Stimulated activated CD4-positive, alpha-beta T cell treated with anti-CD3 and anti-CD28 coated beads, Interleukin-4, amount 100 ng/mL, for 4 hours (primary cell): ENCODE results near the gene RNF4.
A peak's percentile ranks its signal among the peaks of the same experiment; 100 is the strongest.
"Not testable (repeated sequence)": the region's sequence is repeated elsewhere in the genome, so short reads cannot be mapped to it uniquely, and the experiment has no call there.

Experiments used
- DNase-seq, 2 experiments: peaks; one replicate each; pipeline ENCODE4 v3.0.0-alpha.2; 2020

Gene RNF4

DNA sequence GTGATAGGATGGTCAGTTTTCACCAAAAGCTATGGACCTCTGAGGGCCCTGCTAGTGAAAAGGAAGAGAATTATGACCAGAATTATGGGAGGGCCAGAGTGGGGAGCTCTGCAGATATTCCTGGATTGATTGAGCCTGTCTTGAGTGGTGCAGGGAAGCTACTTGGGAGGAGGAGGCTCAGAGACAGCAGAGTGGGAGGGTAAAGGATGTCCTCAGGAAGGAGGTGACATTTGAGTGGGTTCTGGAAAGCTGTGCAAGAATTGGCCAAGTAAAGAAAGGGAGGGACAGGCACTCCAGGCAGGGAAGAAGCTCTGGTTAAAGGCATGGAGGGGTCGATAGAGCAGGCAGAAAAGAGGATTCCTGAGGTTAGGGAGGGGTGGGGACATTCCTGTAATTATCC, 24.1 kb downstream of the RNF4 start:
- DNase-seq = no peak

- DNase-seq = no peak
Measured at GRCh38 chr4:2494992-2495391, 26.1 kb downstream of the RNF4 start.

DNA sequence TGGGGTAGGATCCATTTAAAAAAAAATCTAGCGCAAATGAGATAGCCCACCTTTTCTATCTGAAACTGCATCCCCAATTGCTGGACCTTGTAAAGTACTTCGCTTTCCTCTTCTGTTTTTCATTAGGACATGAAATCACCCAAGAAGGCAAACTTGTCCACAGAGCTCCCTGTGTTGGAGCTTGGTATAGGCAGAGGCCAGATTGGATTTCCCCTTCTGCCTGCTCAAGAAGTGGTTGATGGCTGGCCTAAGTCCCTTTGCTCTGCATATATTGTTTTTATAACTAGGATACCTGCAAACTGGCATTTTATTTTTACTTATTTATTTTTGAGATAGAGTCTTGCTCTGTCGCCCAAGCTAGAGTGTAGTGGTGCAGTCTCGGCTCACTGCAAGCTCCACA, 28.4 kb downstream of the RNF4 start:
- no peak for DNase-seq

DNA sequence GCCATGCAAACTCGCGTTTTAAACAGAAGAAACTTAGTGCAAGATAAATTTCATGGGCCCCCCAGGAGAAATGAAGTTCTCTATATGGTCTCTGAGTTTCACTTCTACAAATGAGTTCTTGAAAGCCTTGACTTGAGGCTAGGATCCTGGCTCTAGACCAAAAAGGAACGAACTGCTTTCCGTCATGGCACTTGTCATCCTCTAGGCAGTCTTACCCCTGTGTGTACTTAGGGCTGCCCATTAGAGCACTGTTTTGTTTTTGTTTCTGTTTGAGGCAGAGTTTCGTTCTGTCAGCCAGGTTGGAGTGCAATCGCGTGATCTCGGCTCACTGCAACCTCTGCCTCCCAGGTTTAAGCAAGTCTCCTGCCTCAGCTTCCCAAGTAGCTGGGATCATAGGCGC, 29.0 kb downstream of the RNF4 start:
- DNase-seq = no peak

DNA sequence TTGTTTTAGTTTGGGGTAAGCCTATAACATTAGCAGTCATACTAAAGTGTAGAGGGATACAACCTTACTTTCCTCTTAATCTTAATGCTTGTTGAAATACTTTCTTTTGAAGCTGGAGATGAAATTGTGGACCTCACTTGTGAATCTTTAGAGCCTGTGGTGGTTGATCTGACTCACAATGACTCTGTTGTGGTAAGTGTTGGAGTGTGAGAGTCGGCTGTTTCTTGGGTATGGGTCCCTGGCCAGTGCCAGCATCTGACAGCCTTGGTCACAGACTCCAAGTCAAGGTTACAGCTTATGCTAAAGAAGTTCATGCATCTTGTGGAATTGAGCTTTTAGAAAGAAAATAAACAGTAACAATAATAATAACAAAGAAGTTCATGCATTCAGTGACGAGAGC, 31.6 kb downstream of the RNF4 start:
- DNase-seq = no peak

DNA sequence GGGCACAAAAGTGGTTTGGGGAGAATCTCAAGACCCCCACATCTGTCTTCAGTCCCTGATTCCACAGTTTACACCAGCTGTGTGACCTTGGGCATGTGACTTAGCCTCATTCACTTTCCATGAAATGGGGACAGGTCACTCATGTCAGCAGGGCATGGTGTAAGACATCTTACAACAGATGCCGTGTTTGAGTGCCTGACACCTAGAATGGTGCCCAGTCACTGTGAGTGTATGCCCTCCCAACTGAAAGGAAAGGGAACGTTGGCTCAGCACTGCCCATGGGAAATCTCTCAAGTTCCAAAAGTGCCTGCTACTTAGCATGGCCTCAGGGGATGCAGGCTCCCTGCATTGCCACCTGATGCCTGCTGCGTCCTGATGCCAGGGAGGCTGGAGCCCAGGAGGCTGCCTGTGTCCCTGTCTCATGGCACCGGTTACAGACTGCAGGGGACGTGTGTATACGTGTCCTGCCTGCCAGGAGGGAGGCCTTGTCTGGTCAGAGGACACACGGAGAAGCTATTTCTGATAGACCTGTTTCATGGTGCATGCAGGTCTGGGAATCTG, 32.2 kb downstream of the RNF4 start:
- DNase-seq = no peak

- no peak for DNase-seq
Measured at GRCh38 chr4:2503809-2504208, 34.9 kb downstream of the RNF4 start.

DNA sequence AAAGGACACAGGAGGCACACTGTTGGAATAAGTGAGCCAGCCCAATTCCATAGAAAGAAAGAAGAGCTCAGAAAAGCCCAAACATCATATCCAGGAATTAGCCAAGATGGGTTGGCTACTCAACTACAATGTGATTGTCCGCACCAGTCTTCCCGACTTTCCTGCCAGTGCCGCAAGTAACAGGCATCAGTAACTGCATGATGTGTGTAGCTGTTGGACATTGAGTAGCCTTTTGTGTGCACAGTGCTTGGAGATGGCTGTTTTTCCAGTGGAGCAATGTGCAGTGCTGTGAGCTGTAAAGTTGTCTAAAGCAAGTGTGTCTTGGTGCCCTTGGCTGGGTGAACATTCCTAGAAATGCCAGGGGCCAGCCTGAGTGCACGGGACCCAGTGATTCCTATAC, 38.4 kb downstream of the RNF4 start:
- no peak for DNase-seq

GRCh38 chr4:2507855-2508254, 38.9 kb downstream of the RNF4 start:
- no peak for DNase-seq

DNA sequence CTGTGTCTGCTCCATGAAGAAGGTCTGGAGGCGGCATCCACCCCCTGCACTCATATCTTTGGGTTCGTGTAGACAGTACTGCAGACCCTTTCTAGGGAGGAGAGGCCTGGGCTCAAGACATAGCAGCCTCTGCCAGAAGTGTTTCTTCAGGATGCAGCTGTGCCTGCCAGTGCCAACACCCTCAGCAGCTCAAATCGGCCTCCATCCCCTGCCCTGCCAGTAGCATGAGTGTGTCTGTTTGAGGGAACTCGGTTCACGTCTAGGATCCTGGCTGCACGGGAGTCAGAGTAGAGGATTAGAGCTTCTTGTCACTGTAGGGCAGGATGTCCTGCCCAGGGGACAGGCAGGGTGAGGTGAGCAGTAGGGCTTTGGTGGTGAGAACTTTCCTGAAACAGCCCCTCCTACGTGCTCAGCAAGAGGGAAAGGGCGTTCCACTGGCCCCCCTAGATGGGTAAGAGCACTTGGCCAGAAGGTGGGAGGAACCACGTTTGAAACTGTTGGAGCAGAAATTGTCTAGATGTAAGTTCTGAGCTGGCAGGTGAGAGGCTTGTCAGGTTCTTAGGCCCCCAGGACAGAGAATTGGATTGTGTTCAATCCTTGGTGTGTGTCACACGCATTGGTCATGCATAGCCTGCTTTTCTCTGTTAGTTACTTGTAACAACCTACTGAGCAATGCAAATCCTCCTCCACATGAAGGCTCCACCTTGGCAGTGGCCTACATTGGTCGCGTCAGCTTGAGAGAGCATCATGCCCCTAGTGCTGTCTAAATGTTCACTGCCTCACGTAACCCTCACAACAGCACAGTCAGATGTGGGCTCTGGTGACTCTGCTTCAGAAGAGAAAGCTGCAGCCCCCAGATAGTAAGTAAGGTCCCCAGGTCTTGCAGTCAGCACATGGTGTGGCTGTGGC, 41.7 kb downstream of the RNF4 start:
- DNase-seq = no peak

DNA sequence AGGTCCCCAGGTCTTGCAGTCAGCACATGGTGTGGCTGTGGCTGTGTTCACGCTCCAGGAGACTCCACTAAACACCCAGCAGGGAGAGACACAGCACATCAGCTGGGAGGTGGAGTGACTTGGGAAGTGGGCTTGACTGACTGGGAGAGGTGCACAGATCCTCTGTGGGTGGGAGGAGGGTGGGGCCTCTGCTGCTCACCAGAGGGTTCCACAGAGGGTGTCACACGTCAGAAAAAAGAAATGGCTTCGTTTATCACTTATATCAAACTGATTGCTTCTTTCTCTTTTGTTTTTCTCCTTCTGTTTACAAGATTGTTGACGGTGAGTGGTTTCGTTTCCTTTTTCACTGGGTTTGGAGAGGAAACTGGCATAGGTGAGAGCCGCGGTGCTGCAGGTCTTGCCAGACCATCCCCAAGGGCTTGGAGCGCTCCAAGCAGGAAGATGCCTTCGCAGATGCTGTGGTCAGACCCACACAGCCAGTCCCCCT, 42.8 kb downstream of the RNF4 start:
- DNase-seq = no peak

DNA sequence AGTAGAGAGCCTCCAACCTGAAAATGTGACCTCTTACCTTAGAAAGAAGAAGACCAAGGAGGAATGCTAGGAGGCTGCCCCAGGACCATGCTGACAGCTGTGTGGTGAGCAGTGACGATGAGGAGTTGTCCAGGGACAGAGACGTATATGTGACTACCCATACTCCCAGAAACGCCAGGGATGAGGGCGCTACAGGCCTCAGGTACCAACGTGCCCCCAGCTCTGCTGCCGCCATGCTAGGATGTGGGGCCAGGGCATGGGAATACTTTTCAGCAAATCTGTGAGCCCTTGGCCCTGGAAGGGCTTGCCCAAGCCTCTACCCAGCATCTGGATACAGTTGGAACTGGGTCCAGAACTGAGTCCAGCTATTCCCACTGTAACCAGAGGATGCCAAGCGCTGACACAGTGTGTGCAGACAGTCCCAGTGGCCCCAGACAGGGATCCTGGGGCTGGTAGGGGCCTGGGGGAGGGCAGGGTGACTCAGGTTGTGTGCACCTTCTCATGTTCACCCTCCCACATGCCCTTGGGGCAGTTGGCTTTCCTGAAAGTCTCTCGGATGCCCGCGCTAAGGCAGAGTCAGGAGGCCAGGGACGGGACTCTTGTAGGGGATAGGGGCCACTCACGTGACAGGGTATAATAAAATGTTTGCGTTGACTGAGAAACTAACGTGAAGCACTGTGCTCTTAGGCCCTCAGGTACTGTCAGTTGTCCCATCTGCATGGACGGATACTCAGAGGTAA, 43.7 kb downstream of the RNF4 start:
- DNase-seq = no peak

DNA sequence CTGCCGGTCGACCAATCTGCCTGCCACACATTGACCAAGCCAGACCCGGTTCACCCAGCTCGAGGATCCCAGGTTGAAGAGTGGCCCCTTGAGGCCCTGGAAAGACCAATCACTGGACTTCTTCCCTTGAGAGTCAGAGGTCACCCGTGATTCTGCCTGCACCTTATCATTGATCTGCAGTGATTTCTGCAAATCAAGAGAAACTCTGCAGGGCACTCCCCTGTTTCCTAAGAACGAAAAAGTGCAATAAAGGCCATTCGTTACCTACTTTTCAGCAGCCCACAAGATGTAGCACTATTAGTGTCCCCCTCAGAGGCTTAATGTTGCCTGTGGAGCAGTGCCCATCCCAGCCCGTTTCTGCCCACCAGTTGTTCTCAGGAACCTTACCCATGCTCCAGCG, 45.3 kb downstream of the RNF4 start:
- not testable (repeated sequence) for DNase-seq

DNA sequence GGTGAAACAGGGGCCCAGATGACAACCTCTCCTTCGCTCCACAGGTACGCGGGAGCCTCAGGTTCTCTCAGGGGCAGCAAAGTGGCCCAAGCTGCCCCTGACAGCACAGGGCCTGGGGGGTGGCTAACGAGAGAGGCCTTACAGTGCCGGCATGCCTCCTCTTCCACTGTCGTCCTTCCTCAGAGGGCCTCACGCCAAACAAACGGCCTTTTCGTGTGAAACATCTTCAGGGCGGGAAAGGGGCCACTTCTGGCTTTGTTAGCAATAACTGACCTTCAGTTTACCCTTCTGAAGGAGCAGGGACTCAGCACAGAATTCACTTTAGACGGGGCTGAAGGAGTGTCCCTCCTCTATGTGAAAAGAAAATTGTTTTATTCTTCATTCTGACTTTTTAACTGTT, 46.0 kb downstream of the RNF4 start:
- DNase-seq = not testable (repeated sequence)

DNA sequence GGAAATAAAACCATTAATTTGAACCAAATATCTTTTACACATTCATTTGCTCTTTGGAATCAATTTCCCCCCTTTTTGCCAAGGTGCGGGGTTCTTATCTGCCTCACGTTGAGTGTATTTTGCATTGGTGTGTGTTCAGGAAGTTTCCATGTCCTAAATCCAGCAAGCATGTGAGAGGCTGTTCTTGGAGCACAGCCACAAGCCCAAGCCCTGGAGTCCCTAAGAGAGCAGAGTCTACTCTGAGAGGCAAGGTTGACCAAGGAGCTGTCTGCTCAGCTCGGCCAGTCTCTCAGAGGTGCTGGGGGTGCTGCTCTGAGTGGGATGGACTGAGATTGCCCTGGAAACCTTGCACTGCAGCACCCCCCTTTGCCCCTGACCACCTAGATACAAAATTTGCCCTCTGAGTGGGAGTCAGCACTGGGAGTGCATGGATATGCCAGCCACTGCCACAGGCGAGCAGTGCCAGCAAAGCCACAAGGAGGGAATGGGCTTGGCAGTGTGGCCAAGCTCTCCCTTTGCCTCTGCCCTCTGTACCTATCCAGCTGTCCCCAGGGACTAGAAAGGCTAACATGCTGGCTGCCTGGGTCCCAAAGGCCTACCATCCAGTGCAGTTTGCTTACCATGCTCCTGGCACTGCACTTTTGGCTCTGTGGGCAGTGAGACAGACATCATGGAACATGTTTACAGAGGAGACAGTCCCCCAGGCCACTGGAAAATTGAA, 47.1 kb downstream of the RNF4 start:
- DNase-seq = no peak

DNA sequence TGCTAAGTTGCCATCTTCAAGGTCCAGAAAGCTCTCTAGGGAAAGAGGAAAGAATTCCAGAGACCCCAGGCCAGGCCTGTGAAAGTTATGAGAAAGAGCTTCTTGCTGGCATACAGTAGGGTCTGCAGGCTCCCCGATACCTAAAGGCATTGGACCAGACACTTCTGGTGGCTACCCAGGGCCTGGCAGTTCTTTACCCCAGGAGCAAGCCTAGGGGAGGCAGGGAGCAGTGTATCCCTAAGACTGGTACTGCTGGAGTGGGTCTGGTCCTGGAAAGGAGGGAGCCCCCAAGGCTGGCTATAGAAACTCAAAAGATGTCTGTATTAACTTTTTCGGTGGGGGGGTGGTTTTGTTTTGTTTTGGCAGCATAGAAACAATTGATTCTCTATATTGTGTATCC, 47.7 kb downstream of the RNF4 start:
- no peak for DNase-seq

GRCh38 chr4:2526559-2526958, 57.7 kb downstream of the RNF4 start:
- no peak for DNase-seq

DNA sequence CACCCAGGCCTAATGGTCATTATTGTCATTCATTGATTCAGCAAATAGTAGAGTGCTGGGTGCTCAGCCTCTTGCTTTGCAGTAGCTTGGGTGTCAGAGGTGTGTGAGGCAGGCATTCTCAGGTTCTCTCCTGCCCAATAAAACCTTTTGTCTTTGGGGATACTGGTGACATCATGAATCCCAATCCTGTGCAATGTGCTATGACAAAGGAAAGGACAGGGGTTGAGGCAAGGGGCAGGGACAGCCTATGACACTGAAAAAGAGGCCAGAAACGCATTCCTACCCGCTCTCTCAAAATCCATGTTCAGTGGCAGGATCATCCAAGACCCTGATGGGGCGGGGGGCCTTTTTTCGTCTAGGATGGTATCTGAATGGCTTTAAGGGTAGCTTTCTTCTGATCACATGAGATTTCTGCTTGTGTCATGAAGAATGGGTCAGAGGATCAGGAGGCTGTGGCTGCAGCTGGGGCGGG, 66.0 kb downstream of the RNF4 start:
- no peak for DNase-seq

- DNase-seq = peak; percentile 44 to 45
Measured at GRCh38 chr4:2535376-2536192, 66.7 kb downstream of the RNF4 start.

DNA sequence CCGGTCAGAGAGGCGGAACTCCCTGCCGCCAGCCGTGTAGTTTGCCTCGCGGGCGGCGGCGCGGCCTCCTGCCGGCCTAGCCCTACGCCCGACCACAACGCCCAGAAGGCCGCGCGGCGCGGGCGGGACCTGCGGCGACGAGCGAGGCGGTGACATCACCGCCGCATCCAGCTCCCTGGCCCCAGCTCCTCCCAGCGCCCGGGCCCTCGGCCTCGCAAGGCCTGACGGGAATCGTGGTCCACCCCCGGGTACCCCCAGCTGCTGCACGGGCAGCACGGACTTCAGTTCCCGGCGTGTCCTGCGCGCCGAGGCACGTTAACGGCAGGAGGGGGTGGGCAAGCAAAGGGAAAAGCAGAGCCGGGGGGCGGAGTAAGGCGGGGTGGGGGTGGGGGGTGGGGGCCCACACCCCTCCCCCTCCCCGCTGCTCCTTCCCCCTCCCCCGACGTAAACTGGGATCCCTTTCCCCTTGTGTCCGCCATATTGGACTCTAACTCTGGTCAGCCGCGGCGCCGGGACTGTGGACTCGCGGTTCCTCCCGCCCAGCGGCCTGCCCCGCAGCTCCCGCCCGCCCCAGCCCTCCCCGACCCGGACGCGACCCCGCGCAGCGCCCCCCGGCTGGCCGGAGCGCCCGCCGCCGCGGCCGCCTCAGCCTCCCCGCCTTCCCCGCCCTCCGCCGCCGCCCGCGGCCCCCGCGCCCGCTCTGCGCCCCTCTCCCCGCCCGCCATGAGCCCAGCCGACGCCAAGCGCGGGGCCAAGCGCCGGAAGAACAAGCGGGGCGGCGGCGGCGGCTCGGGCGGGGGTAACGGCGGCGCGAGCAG, 67.5 kb downstream of the RNF4 start, which contains the start of gene FAM193A:
TSS of gene FAM193A (plus strand) at position 455 of the 818 bp plus-strand sequence. CDS start at position 724, 269 bp downstream.
- DNase-seq = peak; percentile 97 to 100
